Measurements from ENCODE around the gene TSPYL6. TPM values are rescaled to one million over a fixed set of nuclear protein-coding genes. Genes with fewer than 3 reads are reported as not detected.

Gene TSPYL6
- total RNA-seq, 1 experiment from 2014 or later, result not detected

Other genes starting within 250 kb of the TSPYL6 start
- 5.1 and 8.4 TPM in 2 replicates for gene ACYP2, start 140.6 kb downstream of the TSPYL6 start, total RNA-seq (2014; rRNA removed; shearing (Covaris generic))
- gene SPTBN1, start 200.1 kb upstream of the TSPYL6 start, total RNA-seq (2014; rRNA removed; shearing (Covaris generic)), result 138 and 141 TPM in 2 replicates